OCI-LY7 (cell line): ENCODE results near the gene SCYGR7. TPM values are rescaled to one million over a fixed set of nuclear protein-coding genes. Genes with fewer than 3 reads are reported as not detected.

ENCODE experiments used
- BruUV-seq: library from RNA; stranded (reverse); fragments of 400-500 nt; replicated peaks from 2 replicates; lab custom pipeline; 2021; lab: Mats Ljungman, UMichigan
- CTCF ChIA-PET: fragments of 300-600 bp; sonication (Branson Sonifier 250); formaldehyde crosslinking; loops from one replicate; lab custom pipeline; 2022; ENCODE audit warnings: antibody characterized with exemption; ENCODE audit not compliant: unreplicated experiment; lab: Charles Lee
- POLR2A ChIA-PET: fragments of 300-600 bp; sonication (Branson Sonifier 250); formaldehyde crosslinking; loops from one replicate; lab custom pipeline; 2022; ENCODE audit warnings: antibody characterized with exemption; lab: Charles Lee
- DNase-seq: peaks from one replicate; pipeline ENCODE4 v3.0.0-alpha.2; 2015; ENCODE audit warnings: low spot score
- H2AFZ ChIP-seq: fragments of 200-600 bp; sonication (generic), shearing (Covaris generic); 2 replicates; pipeline ENCODE4 v1.6.1; 2014; ENCODE audit warnings: mild to moderate bottlenecking, antibody characterized with exemption, low read length, moderate library complexity
- H3K27ac ChIP-seq: fragments of 200-600 bp; sonication (generic); 2 replicates; pipeline ENCODE4 v1.5.1; 2014; ENCODE audit warnings: mixed run types, low read depth, mild to moderate bottlenecking, moderate library complexity, low read length, inconsistent platforms; ENCODE audit not compliant: poor library complexity, severe bottlenecking
- H3K36me3 ChIP-seq: fragments of 200-600 bp; sonication (generic); 2 replicates; pipeline ENCODE4 v1.6.1; 2014; ENCODE audit warnings: mild to moderate bottlenecking, antibody characterized with exemption, low read length, moderate library complexity, mixed read lengths; ENCODE audit not compliant: insufficient read depth
- H3K4me1 ChIP-seq: fragments of 200-600 bp; sonication (generic); 2 replicates; pipeline ENCODE4 v1.5.1; 2014; ENCODE audit warnings: mild to moderate bottlenecking, low read length; ENCODE audit not compliant: insufficient read depth, poor library complexity, severe bottlenecking
- H3K4me2 ChIP-seq: fragments of 200-600 bp; sonication (generic); 2 replicates; pipeline ENCODE4 v1.6.1; 2014; ENCODE audit warnings: mild to moderate bottlenecking, low read length
- H3K4me3 ChIP-seq: fragments of 200-600 bp; sonication (generic); 2 replicates; pipeline ENCODE4 v1.5.1; 2014; ENCODE audit warnings: mild to moderate bottlenecking, low read depth, low read length; ENCODE audit not compliant: poor library complexity, severe bottlenecking
- H3K79me2 ChIP-seq: fragments of 200-600 bp; sonication (generic); 2 replicates; pipeline ENCODE4 v1.6.1; 2016; ENCODE audit warnings: low read depth, mild to moderate bottlenecking, low read length, moderate library complexity, mixed read lengths; ENCODE audit not compliant: insufficient read depth
- H3K9me2 ChIP-seq: fragments of 200-600 bp; sonication (generic); 2 replicates; pipeline ENCODE4 v1.6.1; 2016; ENCODE audit warnings: mild to moderate bottlenecking, low read length, mixed read lengths; ENCODE audit not compliant: insufficient read depth
- H3K9me3 ChIP-seq: fragments of 200-600 bp; sonication (generic); 2 replicates; pipeline ENCODE4 v1.6.1; 2014; ENCODE audit warnings: mild to moderate bottlenecking, mixed run types, low read length, mixed read lengths
- H4K20me1 ChIP-seq: fragments of 200-600 bp; sonication (generic); 2 replicates; pipeline ENCODE4 v1.6.1; 2014; ENCODE audit warnings: mild to moderate bottlenecking, antibody characterized with exemption, low read length, moderate library complexity, mixed read lengths; ENCODE audit not compliant: insufficient read depth
- EZH2phosphoT487 ChIP-seq: fragments of 200-600 bp; sonication (generic); IDR thresholded peaks from 2 replicates; pipeline ENCODE4 v1.6.1; 2018; ENCODE audit warnings: low read depth, borderline replicate concordance, mild to moderate bottlenecking, mixed run types, antibody characterized with exemption, low read length, moderate library complexity, mixed read lengths
- intact Hi-C: fragments of 100-400 bp; cut with micrococcal nuclease; formaldehyde crosslinking; loops from one replicate; pipeline ENCODE4 v1.10.0; 2022; ENCODE audit not compliant: unreplicated experiment
- total RNA-seq, 2 experiments: library from RNA; depleted of rRNA in 1 of 2; stranded (reverse); fragments of >200 nt in 1 of 2; shearing (Covaris generic) in 1 of 2; gene quantifications; 2 replicates each; pipeline ENCODE4 v1.2.3, GENCODE V29; 2014 to 2022
- TF ChIP-seq, protein P1 (sequence below): fragments of 200-600 bp; sonication (generic); conservative IDR thresholded peaks from 2 replicates; pipeline ENCODE4 v1.5.1; 2014; ENCODE audit warnings: mild to moderate bottlenecking, antibody characterized with exemption, low read length, moderate library complexity, mixed read lengths

Gene SCYGR7
- total RNA-seq, 2 experiments from 2014 or later = not detected

DNA sequence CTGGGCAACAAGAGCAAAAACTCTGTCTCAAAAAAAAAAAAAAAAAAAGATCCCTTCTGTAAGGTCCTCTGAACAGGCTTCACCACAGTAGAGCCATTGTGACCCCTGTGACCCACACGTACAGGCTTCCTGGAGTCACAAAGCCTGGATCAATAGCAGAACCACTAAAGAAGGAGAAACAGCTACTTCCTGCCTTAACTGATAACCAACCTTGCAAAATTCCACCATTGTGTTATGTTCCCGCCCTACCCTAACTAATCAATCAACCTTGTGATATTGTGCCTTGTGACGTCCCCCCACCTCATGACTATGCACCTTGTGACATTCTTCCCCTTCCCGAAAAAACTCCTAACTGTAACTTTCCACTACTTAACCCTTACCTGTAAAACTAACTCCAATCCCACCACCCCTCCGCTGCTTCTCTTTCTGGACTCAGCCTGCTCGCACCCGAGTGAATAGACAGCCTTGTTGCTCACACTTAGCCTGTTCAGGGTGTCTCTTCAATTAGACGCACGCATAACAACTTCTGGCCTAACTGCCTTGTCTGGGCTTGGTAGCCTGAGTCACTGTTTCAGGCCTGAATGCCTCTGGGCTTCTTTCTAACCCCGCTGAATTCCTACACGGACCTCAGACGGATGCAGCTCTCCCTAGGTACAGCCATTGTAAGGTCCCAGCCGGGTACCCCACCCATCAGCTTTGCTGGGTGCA, 31.4 kb downstream of the SCYGR7 start:
- no TSS peak for BruUV-seq
- Histone ChIP-seq H3K4me3 (no peak overlapping the region), H3K27ac (no peak overlapping the region), H3K9me2 (no peaks in the 10 kb centered on the region), H3K4me2 (no peak overlapping the region), H3K36me3 (no peaks in the 10 kb centered on the region), H3K4me1 (no peaks in the 10 kb centered on the region), H3K79me2 (no peaks in the 10 kb centered on the region), H3K9me3 (no peaks in the 10 kb centered on the region), H4K20me1 (no peaks in the 10 kb centered on the region), H2AFZ (no peak overlapping the region)
- POLR2A ChIA-PET = no interaction called here
- intact Hi-C loops = loop anchor here (10.0 kb wide), 1 partner anchor 355 kb away; no protein-coding TSS in a partner anchor
- no peak for DNase-seq
- TF ChIP-seq EZH2phosphoT487 = no peak
- TF ChIP-seq, protein P1, sequence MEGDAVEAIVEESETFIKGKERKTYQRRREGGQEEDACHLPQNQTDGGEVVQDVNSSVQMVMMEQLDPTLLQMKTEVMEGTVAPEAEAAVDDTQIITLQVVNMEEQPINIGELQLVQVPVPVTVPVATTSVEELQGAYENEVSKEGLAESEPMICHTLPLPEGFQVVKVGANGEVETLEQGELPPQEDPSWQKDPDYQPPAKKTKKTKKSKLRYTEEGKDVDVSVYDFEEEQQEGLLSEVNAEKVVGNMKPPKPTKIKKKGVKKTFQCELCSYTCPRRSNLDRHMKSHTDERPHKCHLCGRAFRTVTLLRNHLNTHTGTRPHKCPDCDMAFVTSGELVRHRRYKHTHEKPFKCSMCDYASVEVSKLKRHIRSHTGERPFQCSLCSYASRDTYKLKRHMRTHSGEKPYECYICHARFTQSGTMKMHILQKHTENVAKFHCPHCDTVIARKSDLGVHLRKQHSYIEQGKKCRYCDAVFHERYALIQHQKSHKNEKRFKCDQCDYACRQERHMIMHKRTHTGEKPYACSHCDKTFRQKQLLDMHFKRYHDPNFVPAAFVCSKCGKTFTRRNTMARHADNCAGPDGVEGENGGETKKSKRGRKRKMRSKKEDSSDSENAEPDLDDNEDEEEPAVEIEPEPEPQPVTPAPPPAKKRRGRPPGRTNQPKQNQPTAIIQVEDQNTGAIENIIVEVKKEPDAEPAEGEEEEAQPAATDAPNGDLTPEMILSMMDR = no peak
- CTCF ChIA-PET = no interaction called here

DNA sequence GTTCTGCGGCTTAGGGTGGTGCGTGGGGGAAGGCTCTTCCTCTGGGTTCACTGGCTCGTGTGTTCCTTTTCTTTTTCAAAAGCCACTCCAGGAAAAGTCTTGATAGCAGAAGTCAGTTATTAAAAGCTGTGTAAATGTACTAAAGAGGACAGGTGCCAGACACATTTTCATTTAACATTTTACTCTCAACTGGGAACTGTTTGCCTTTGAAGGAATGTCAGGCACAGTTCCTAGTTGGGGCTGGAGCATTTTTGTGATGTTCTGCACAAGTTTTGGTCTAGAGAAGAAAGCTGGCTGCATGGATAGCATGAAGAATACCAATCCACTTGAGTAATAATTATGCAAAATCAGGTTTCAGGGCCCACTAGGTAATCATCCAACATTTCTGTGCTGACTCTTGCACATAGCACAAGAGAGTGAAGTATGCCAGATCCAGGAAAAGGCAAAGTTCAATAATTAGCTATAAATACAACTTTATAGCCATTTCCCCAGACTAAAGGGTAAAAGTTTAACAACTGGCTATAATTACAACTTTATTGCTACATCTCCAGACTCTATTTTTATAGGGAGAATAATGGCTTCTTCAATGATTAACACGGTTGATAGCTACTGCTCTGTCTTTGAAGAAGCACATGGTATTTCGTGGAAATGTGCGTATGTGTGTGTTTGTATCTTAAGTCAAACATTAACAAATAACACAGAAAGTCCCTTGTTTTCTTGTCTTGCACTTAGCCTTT, 33.8 kb downstream of the SCYGR7 start:
- POLR2A ChIA-PET = interaction anchor here (0.5 to 0.6 kb wide), 3 partner anchors 12 to 631 kb away, joined by 3 to 4 read pairs (median 4); no protein-coding TSS in a partner anchor

More for the DNA sequence above, 33.8 kb downstream of the SCYGR7 start:
- no peak for TF ChIP-seq EZH2phosphoT487
- TF ChIP-seq, protein P1 = no peak
- Histone ChIP-seq H2AFZ (no peak overlapping the region), H3K4me2 (no peak overlapping the region), H4K20me1 (no peaks in the 10 kb centered on the region), H3K4me3 (no peak overlapping the region), H3K27ac (no peak overlapping the region), H3K9me3 (no peaks in the 10 kb centered on the region), H3K9me2 (no peaks in the 10 kb centered on the region), H3K79me2 (no peaks in the 10 kb centered on the region), H3K4me1 (no peaks in the 10 kb centered on the region), H3K36me3 (no peaks in the 10 kb centered on the region)
- no peak for DNase-seq
- no TSS peak for BruUV-seq
- CTCF ChIA-PET = no interaction called here
- intact Hi-C loops = loop anchor here (10.0 kb wide), 1 partner anchor 357 kb away; no protein-coding TSS in a partner anchor
